Naive thymus-derived CD4-positive, alpha-beta T cell (primary cell): ENCODE results near the gene ZNF35. TPM values are rescaled to one million over a fixed set of nuclear protein-coding genes. Genes with fewer than 3 reads are reported as not detected.
"Not testable (repeated sequence)": the region's sequence is repeated elsewhere in the genome, so short reads cannot be mapped to it uniquely, and the experiment has no call there.

Experiments
- ATAC-seq: fragments of 150-1000 bp; cut with Tn5 transposase; 2 replicates; pipeline ENCODE4 v1.10.0; 2021; ENCODE audit warnings: mild to moderate bottlenecking, moderate library complexity
- CTCF ChIA-PET: fragments of 350-600 bp; sonication (Branson Sonifier 250); formaldehyde crosslinking; loops from one replicate; lab custom pipeline; 2021; ENCODE audit warnings: antibody characterized with exemption; lab: Charles Lee
- POLR2A ChIA-PET: fragments of 350-600 bp; sonication (Branson Sonifier 250); formaldehyde crosslinking; loops from one replicate; lab custom pipeline; 2021; ENCODE audit warnings: antibody characterized with exemption, inconsistent platforms; lab: Charles Lee
- DNase-seq, 9 donors: peaks; one replicate each; pipeline versions ENCODE4 v3.0.0 to v3.0.0-alpha.2; 2020 to 2022; ENCODE audit warnings: mixed read lengths in 1 of 9
- H3K27ac ChIP-seq: one replicate; pipeline ENCODE4 v1.7.0; 2013; ENCODE audit warnings: mild to moderate bottlenecking, low read depth, low read length, moderate library complexity
- H3K27me3 ChIP-seq, 2 donors: one replicate each; pipeline ENCODE4 v1.7.0; 2013; ENCODE audit warnings: low read length in 2 of 2, mild to moderate bottlenecking in 2 of 2, moderate library complexity in 2 of 2; ENCODE audit not compliant: control insufficient read depth in 2 of 2, insufficient read depth in 2 of 2
- H3K36me3 ChIP-seq, 3 experiments: 1 replicate in 2 of 3; 2 replicates in 1 of 3; pipeline ENCODE4 v1.7.0; 2013; ENCODE audit warnings: low read length in 3 of 3, mild to moderate bottlenecking in 3 of 3, moderate library complexity in 1 of 3; ENCODE audit not compliant: insufficient read depth in 3 of 3, control insufficient read depth in 2 of 3
- H3K4me1 ChIP-seq, 2 donors: one replicate each; pipeline ENCODE4 v1.7.0; 2013; ENCODE audit warnings: low read length in 2 of 2, mild to moderate bottlenecking in 2 of 2, moderate library complexity in 1 of 2; ENCODE audit not compliant: control insufficient read depth in 2 of 2, insufficient read depth in 2 of 2
- H3K4me3 ChIP-seq: 2 replicates; pipeline ENCODE4 v1.7.0; 2013; ENCODE audit warnings: mild to moderate bottlenecking, low read length
- H3K9me3 ChIP-seq, 3 experiments: 1 replicate in 2 of 3; 2 replicates in 1 of 3; pipeline ENCODE4 v1.7.0; 2013; ENCODE audit warnings: low read length in 3 of 3; ENCODE audit not compliant: control insufficient read depth in 2 of 3
- H3K27ac Mint-ChIP-seq, 9 donors: one replicate each; pipeline ENCODE4 v1.8.0; 2020 to 2022; ENCODE audit warnings: mixed read lengths in 9 of 9, mild to moderate bottlenecking in 8 of 9, moderate library complexity in 5 of 9, inconsistent platforms in 2 of 9
- H3K27me3 Mint-ChIP-seq, 5 donors: one replicate each; pipeline ENCODE4 v1.8.0; 2021 to 2022; ENCODE audit warnings: mixed read lengths in 5 of 5, mild to moderate bottlenecking in 1 of 5
- H3K36me3 Mint-ChIP-seq, 5 donors: one replicate each; pipeline ENCODE4 v1.8.0; 2020 to 2022; ENCODE audit warnings: mixed read lengths in 5 of 5, mild to moderate bottlenecking in 3 of 5, inconsistent platforms in 1 of 5
- H3K4me1 Mint-ChIP-seq, 7 donors: one replicate each; pipeline ENCODE4 v1.8.0; 2020 to 2022; ENCODE audit warnings: mixed read lengths in 7 of 7, mild to moderate bottlenecking in 3 of 7, inconsistent platforms in 1 of 7
- H3K4me3 Mint-ChIP-seq, 10 donors: one replicate each; pipeline ENCODE4 v1.8.0; 2020 to 2022; ENCODE audit warnings: mild to moderate bottlenecking in 10 of 10, mixed read lengths in 10 of 10, moderate library complexity in 6 of 10, inconsistent platforms in 2 of 10
- H3K9me3 Mint-ChIP-seq, 11 donors: one replicate each; pipeline ENCODE4 v1.8.0; 2020 to 2022; ENCODE audit warnings: mixed read lengths in 11 of 11, mild to moderate bottlenecking in 4 of 11, inconsistent platforms in 1 of 11, moderate library complexity in 1 of 11
- intact Hi-C, 2 donors: fragments of 100-400 bp; cut with micrococcal nuclease; formaldehyde crosslinking; loops; one replicate each; pipeline ENCODE4 v1.15.1; 2023
- polyA plus RNA-seq, 2 donors: library from polyadenylated mRNA; unstranded; fragments of 300-500 nt; fragmentation: Illumina TruSeq; gene quantifications; one replicate each; pipeline ENCODE4 v1.2.3, GENCODE V29; 2021
- total RNA-seq, 6 experiments: library from RNA in 5 of 6; stranded (reverse) in 5 of 6; gene quantifications; 1 replicate in 5 of 6; 2 replicates in 1 of 6; pipeline ENCODE4 v1.2.3 and lab custom pipeline; 2021 to 2026

The ZNF35 gene
- total and polyA plus RNA-seq, 7 experiments from 2014 or later: 0.14 to 3.2 (median 2.0) TPM

DNA sequence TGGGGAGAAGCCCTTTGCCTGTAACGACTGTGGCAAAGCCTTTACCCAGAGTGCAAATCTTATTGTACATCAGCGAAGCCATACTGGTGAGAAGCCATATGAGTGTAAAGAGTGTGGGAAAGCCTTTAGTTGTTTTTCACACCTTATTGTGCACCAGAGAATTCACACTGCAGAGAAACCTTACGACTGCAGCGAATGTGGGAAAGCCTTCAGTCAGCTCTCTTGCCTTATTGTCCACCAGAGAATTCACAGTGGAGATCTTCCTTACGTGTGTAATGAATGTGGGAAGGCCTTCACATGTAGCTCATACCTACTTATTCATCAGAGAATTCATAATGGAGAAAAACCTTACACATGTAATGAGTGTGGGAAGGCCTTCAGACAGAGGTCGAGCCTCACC lies 10.9 kb downstream of the ZNF35 start:
- H3K9me3 ChIP-seq: peaks cover 0 to 46% (median 11%) of the 10 kb centered on the region in 3 experiments
- Mint-ChIP-seq H3K4me1 (peaks cover 0 to 1% (median 0%) of the 10 kb centered on the region in 7 donors), H3K27ac (no peak overlapping the region), H3K4me3 (no peak overlapping the region), H3K36me3 (peaks cover 39 to 78% (median 63%) of the 10 kb centered on the region in 5 donors), H3K27me3 (no peaks in the 10 kb centered on the region), H3K9me3 (peaks cover 13 to 86% (median 55%) of the 10 kb centered on the region in 11 donors)
- POLR2A ChIA-PET: no interaction called here
- no peak for DNase-seq
- no peaks in the 10 kb centered on the region for H3K27me3 ChIP-seq
- peaks cover 0 to 12% (median 0%) of the 10 kb centered on the region in 3 experiments for H3K36me3 ChIP-seq
- intact Hi-C loops: no loop called here
- no peaks in the 10 kb centered on the region for H3K4me1 ChIP-seq
- no peak overlapping the region for H3K4me3 ChIP-seq
- CTCF ChIA-PET: no interaction called here
- H3K27ac ChIP-seq: no peak overlapping the region
- ATAC-seq: no peak

DNA sequence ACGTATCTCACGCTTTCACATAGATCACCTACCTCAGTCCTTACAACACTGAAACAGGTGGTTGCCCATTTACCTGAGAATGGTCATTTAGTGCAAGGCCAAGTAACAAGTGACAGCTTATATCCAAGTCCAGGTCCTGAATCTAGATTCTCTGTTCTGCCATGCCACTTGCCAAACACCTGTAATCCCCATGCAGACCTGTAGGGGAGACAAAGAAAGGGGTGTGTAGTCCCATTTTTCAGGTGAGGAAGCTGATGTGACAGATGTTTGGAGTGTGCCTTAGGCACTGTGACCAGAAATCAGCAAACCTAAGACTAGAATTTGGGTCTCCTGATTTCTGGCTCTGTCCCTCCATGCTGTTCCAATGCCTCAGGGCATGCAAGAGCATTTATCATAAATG lies 12.7 kb downstream of the ZNF35 start:
- Histone ChIP-seq H3K27ac (no peak overlapping the region), H3K9me3 (peaks cover 0 to 43% (median 11%) of the 10 kb centered on the region in 3 experiments), H3K4me1 (no peaks in the 10 kb centered on the region), H3K36me3 (peaks cover 0 to 12% (median 0%) of the 10 kb centered on the region in 3 experiments), H3K4me3 (no peak overlapping the region), H3K27me3 (no peaks in the 10 kb centered on the region)
- Mint-ChIP-seq H3K36me3 (peaks cover 40 to 82% (median 54%) of the 10 kb centered on the region in 5 donors), H3K9me3 (peaks cover 19 to 96% (median 58%) of the 10 kb centered on the region in 11 donors), H3K27ac (no peak overlapping the region), H3K4me3 (no peak overlapping the region), H3K27me3 (peaks cover 0 to 6% (median 0%) of the 10 kb centered on the region in 5 donors), H3K4me1 (no peaks in the 10 kb centered on the region)
- no peak for DNase-seq
- ChIA-PET CTCF (no interaction called here), POLR2A (no interaction called here)
- no peak for ATAC-seq
- intact Hi-C loops: no loop called here

DNA sequence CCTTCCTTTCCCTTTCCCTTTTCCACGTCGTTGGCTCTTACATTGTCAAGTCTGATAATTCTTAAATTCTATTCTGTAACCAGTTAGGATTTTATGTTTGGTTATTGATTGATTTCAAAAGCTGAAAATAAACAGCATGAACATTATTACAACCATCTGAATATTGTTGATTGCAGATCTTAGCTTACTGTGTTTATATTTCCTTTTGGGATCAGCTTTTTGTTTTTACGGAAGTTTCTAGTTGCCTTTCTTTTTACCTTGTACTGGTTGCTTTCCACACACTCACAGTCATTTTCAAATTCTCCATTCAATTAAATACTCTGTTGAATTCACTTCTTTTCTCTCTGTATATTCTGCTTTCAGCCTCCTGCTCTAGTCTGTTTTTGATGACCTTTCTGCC lies 16.6 kb downstream of the ZNF35 start:
- Mint-ChIP-seq H3K4me1 (no peaks in the 10 kb centered on the region), H3K27ac (no peak overlapping the region), H3K9me3 (peaks cover 9 to 90% (median 43%) of the 10 kb centered on the region in 11 donors), H3K27me3 (peaks cover 0 to 18% (median 0%) of the 10 kb centered on the region in 5 donors), H3K4me3 (no peak overlapping the region), H3K36me3 (peaks cover 8 to 50% (median 27%) of the 10 kb centered on the region in 5 donors)
- Histone ChIP-seq H3K27ac (no peak overlapping the region), H3K36me3 (no peaks in the 10 kb centered on the region), H3K4me1 (no peaks in the 10 kb centered on the region), H3K4me3 (no peak overlapping the region), H3K27me3 (no peaks in the 10 kb centered on the region), H3K9me3 (peaks cover 0 to 25% (median 0%) of the 10 kb centered on the region in 3 experiments)
- intact Hi-C loops: no loop called here
- ATAC-seq (no peak), DNase-seq (no peak)
- CTCF ChIA-PET: interaction anchor here (0.8 kb wide), 1 partner anchor 132 kb away, joined by 3 read pairs; no protein-coding TSS in a partner anchor
- POLR2A ChIA-PET: no interaction called here

DNA sequence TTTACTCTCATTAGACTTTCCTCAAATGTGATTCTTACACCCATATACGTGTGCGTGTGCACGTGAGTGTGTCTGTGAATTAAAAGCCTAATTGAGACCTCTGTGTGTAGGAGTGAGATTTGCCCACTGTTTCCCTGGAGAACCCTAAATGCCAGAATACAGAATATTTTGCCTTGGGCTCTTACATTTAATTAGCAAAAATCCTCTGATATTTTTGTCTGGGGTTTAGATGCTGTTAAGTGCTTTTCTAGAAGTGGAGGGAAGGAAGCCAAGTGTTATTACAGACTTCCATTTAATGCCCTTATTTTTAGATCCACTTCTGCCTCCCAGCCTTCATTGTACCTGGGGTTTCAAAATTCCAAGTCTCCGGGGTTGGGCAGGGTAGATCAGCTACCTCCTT lies 17.8 kb downstream of the ZNF35 start:
- Mint-ChIP-seq H3K4me3 (no peak overlapping the region), H3K9me3 (peaks cover 7 to 78% (median 39%) of the 10 kb centered on the region in 11 donors), H3K4me1 (no peaks in the 10 kb centered on the region), H3K27me3 (peaks cover 0 to 18% (median 0%) of the 10 kb centered on the region in 5 donors), H3K27ac (no peak overlapping the region), H3K36me3 (peaks cover 3 to 42% (median 22%) of the 10 kb centered on the region in 5 donors)
- DNase-seq: no peak
- H3K27ac ChIP-seq: no peak overlapping the region
- peaks cover 0 to 14% (median 0%) of the 10 kb centered on the region in 3 experiments for H3K9me3 ChIP-seq
- POLR2A ChIA-PET: no interaction called here
- H3K4me1 ChIP-seq: no peaks in the 10 kb centered on the region
- H3K36me3 ChIP-seq: no peaks in the 10 kb centered on the region
- H3K27me3 ChIP-seq: no peaks in the 10 kb centered on the region
- ATAC-seq: no peak
- intact Hi-C loops: no loop called here
- H3K4me3 ChIP-seq: no peak overlapping the region
- CTCF ChIA-PET: interaction anchor here (0.7 kb wide), 1 partner anchor 17 kb away, joined by 4 read pairs; no protein-coding TSS in a partner anchor

DNA sequence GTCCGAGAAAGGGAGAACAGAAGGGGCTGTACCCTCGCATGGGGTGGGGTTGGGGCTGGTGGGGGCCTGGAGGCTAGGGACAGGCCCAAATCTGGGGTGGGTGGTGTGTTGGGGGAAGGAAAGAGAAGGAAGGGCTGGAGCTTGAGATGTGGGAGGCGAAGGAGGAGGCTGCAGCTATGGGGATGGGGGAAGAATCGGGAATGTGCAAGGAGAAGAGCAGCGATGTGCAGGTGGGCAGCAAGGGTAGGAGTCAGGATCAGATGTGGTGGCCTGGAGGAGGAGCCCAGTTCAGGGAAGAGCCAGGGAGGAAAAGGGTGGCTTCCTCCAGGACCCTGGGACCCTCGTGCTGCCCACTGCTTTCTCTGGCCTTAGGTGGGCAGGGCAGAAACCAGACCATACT lies 21.2 kb downstream of the ZNF35 start:
- H3K36me3 Mint-ChIP-seq: peaks cover 0 to 32% (median 23%) of the 10 kb centered on the region in 5 donors
- no peaks in the 10 kb centered on the region for H3K36me3 ChIP-seq
- H3K27me3 ChIP-seq: no peaks in the 10 kb centered on the region
- H3K27ac Mint-ChIP-seq: no peak overlapping the region
- ATAC-seq: no peak
- POLR2A ChIA-PET: no interaction called here
- no peaks in the 10 kb centered on the region for H3K4me1 Mint-ChIP-seq
- peaks cover 7 to 76% (median 37%) of the 10 kb centered on the region in 11 donors for H3K9me3 Mint-ChIP-seq
- H3K4me3 ChIP-seq: no peak overlapping the region
- no peak for DNase-seq
- intact Hi-C loops: no loop called here
- CTCF ChIA-PET: no interaction called here
- peaks cover 0 to 12% (median 0%) of the 10 kb centered on the region in 3 experiments for H3K9me3 ChIP-seq
- peaks cover 0 to 18% (median 0%) of the 10 kb centered on the region in 5 donors for H3K27me3 Mint-ChIP-seq
- H3K27ac ChIP-seq: no peak overlapping the region
- H3K4me3 Mint-ChIP-seq: no peak overlapping the region
- no peaks in the 10 kb centered on the region for H3K4me1 ChIP-seq

DNA sequence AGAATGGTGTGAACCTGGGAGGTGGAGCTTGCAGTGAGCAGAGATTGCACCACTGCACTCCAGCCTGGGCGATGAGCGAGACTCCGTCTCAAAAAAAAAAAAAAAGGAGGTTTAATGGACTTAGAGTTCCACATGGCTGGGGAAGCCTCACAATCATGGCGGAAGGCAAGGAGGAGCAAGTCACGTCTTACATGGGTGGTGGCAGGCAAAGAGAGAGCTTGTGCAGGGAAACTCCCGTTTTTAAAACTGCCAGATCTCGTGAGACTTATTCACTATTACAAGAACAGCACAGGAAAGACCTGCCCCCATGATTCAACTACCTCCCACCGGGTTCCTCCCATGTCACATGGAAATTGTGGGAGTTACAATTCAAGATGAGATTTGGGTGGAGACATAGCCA lies 24.9 kb downstream of the ZNF35 start:
- H3K27ac Mint-ChIP-seq, H3K36me3 ChIP-seq, intact Hi-C loops, H3K4me1 Mint-ChIP-seq, CTCF ChIA-PET, H3K27me3 Mint-ChIP-seq, H3K4me1 ChIP-seq, H3K4me3 Mint-ChIP-seq, H3K27me3 ChIP-seq, ATAC-seq, H3K4me3 ChIP-seq, POLR2A ChIA-PET, DNase-seq, H3K27ac ChIP-seq: not testable (repeated sequence)
- Mint-ChIP-seq H3K36me3 (peaks cover 0 to 26% (median 22%) of the 10 kb centered on the region in 5 donors), H3K9me3 (peaks cover 7 to 72% (median 32%) of the 10 kb centered on the region in 11 donors)
- H3K9me3 ChIP-seq: peaks cover 0 to 15% (median 0%) of the 10 kb centered on the region in 3 experiments

DNA sequence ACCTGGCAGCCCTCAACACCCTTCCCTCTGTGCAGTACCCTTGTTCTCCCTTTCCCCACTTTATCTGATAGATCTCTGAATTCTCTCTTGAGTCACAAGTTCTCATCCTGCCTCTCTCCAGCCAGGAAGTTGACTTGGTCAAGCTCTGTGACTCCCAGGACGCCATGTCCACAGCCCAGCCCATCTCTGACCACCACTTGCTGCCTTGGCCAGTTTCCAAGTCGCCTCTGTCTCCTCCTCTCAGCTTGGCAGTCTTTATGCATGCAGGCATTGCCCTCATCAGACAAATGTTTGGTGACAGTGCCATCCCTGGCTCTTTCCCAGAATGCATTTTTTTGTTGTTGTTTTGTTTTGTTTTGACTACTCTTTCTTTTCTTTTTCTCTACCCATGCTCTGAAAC lies 25.7 kb downstream of the ZNF35 start:
- H3K27me3 ChIP-seq: no peaks in the 10 kb centered on the region
- intact Hi-C loops: no loop called here
- peaks cover 0 to 30% (median 22%) of the 10 kb centered on the region in 5 donors for H3K36me3 Mint-ChIP-seq
- no peak overlapping the region for H3K27ac ChIP-seq
- no peak overlapping the region for H3K4me3 Mint-ChIP-seq
- H3K4me1 ChIP-seq: no peaks in the 10 kb centered on the region
- POLR2A ChIA-PET: no interaction called here
- peaks cover 0 to 20% (median 0%) of the 10 kb centered on the region in 3 experiments for H3K9me3 ChIP-seq
- CTCF ChIA-PET: no interaction called here
- H3K27ac Mint-ChIP-seq: no peak overlapping the region
- ATAC-seq: no peak
- H3K27me3 Mint-ChIP-seq: peaks cover 0 to 7% (median 5%) of the 10 kb centered on the region in 5 donors
- no peaks in the 10 kb centered on the region for H3K4me1 Mint-ChIP-seq
- DNase-seq: no peak
- H3K4me3 ChIP-seq: no peak overlapping the region
- no peaks in the 10 kb centered on the region for H3K36me3 ChIP-seq
- H3K9me3 Mint-ChIP-seq: peaks cover 7 to 72% (median 32%) of the 10 kb centered on the region in 11 donors
